Body of pancreas (tissue), 4 donors: ENCODE measurements around the gene RBCK1. TPM values are rescaled to one million over a fixed set of nuclear protein-coding genes. Genes with fewer than 3 reads are reported as not detected.

Experiments used
- ATAC-seq: fragments of 150-250 bp; one replicate; pipeline ENCODE4 v1.9.1; 2016
- DNase-seq, 4 donors: peaks; one replicate each; pipeline ENCODE4 v3.0.0-alpha.2; 2019
- H3K27ac ChIP-seq, 4 donors: fragments of 200-600 bp; sonication (generic); 1 replicate in 3 of 4; 2 replicates in 1 of 4; pipeline versions ENCODE4 v1.5.1 to v1.6.1; 2016 to 2019; ENCODE audit warnings: mild to moderate bottlenecking in 1 of 4, mixed read lengths in 1 of 4, moderate library complexity in 1 of 4
- H3K27me3 ChIP-seq, 2 donors: fragments of 200-600 bp; sonication (generic); one replicate each; pipeline ENCODE4 v1.6.0; 2016; ENCODE audit warnings: mild to moderate bottlenecking in 1 of 2
- H3K36me3 ChIP-seq, 2 donors: fragments of 200-600 bp; sonication (generic); replicated peaks in 1 of 2; 2 replicates each; pipeline ENCODE4 v1.5.1; 2016; ENCODE audit warnings: low read depth in 2 of 2; ENCODE audit not compliant: insufficient read depth in 1 of 2
- H3K4me1 ChIP-seq: fragments of 200-600 bp; sonication (generic); one replicate; pipeline ENCODE4 v1.6.0; 2016
- H3K4me3 ChIP-seq, 2 donors: fragments of 200-600 bp; sonication (generic); 1 replicate in 1 of 2; 2 replicates in 1 of 2; pipeline ENCODE4 v1.5.1; 2016 to 2019
- H3K9me3 ChIP-seq, 3 donors: fragments of 200-600 bp; sonication (generic); 1 replicate in 2 of 3; 2 replicates in 1 of 3; pipeline ENCODE4 v1.5.1; 2016
- POLR2A ChIP-seq, 3 donors: fragments of 450-650 bp; IDR thresholded peaks; one replicate each; pipeline ENCODE4 v1.6.1; 2016; ENCODE audit warnings: antibody characterized with exemption in 3 of 3, mild to moderate bottlenecking in 2 of 3
- WGBS, 2 donors: methylation state at CpG; one replicate each; pipeline ENCODE4 v1.1.5; 2017; 5-methylcytosine and 5-hydroxymethylcytosine counted together
- intact Hi-C: fragments of 100-400 bp; cut with DNase I; formaldehyde crosslinking; loops from one replicate; pipeline ENCODE4 v1.15.1; 2023
- total RNA-seq, 2 donors: library from RNA; depleted of rRNA; stranded (reverse); fragments of >200 nt; gene quantifications; one replicate each; pipeline ENCODE4 v1.1.0, GENCODE V29; 2016
- TF ChIP-seq, protein P1 (sequence below), 7 experiments: fragments of 450-650 bp in 4 of 7; fragments of 200-600 bp in 3 of 7; sonication (generic) in 3 of 7; IDR thresholded peaks; one replicate each; pipeline ENCODE4 v1.5.1; 2016 to 2019; ENCODE audit warnings: antibody characterized with exemption in 7 of 7

RBCK1 gene
- total RNA-seq, 2 donors from 2014 or later: 36.1 to 95.9 TPM

DNA sequence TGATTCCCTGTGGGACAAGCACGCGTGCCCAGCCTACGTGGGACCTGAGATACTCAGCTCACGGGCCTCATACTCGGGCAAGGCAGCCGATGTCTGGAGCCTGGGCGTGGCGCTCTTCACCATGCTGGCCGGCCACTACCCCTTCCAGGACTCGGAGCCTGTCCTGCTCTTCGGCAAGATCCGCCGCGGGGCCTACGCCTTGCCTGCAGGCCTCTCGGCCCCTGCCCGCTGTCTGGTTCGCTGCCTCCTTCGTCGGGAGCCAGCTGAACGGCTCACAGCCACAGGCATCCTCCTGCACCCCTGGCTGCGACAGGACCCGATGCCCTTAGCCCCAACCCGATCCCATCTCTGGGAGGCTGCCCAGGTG lies 11.9 kb upstream of the RBCK1 start:
- 80 to 95% methylated on average over 1 to 21 of the region's 24 CpGs for WGBS, 2 donors
- Histone ChIP-seq H3K4me3 (no peak overlapping the region), H3K9me3 (no peaks in the 10 kb centered on the region), H3K27ac (peak overlapping the region in 1 of 4 donors; percentile 54), H3K36me3 (peaks cover 0 to 17% of the 10 kb centered on the region in 2 donors), H3K4me1 (peaks cover 5% of the 10 kb centered on the region), H3K27me3 (no peaks in the 10 kb centered on the region)
- ATAC-seq (no peak), DNase-seq (no peak)
- no peak for TF ChIP-seq POLR2A (IDR thresholded peaks at IDR 0.05)
- TF ChIP-seq, protein P1, sequence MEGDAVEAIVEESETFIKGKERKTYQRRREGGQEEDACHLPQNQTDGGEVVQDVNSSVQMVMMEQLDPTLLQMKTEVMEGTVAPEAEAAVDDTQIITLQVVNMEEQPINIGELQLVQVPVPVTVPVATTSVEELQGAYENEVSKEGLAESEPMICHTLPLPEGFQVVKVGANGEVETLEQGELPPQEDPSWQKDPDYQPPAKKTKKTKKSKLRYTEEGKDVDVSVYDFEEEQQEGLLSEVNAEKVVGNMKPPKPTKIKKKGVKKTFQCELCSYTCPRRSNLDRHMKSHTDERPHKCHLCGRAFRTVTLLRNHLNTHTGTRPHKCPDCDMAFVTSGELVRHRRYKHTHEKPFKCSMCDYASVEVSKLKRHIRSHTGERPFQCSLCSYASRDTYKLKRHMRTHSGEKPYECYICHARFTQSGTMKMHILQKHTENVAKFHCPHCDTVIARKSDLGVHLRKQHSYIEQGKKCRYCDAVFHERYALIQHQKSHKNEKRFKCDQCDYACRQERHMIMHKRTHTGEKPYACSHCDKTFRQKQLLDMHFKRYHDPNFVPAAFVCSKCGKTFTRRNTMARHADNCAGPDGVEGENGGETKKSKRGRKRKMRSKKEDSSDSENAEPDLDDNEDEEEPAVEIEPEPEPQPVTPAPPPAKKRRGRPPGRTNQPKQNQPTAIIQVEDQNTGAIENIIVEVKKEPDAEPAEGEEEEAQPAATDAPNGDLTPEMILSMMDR (IDR thresholded peaks at IDR 0.05): no peak
- intact Hi-C loops: no loop called here

DNA sequence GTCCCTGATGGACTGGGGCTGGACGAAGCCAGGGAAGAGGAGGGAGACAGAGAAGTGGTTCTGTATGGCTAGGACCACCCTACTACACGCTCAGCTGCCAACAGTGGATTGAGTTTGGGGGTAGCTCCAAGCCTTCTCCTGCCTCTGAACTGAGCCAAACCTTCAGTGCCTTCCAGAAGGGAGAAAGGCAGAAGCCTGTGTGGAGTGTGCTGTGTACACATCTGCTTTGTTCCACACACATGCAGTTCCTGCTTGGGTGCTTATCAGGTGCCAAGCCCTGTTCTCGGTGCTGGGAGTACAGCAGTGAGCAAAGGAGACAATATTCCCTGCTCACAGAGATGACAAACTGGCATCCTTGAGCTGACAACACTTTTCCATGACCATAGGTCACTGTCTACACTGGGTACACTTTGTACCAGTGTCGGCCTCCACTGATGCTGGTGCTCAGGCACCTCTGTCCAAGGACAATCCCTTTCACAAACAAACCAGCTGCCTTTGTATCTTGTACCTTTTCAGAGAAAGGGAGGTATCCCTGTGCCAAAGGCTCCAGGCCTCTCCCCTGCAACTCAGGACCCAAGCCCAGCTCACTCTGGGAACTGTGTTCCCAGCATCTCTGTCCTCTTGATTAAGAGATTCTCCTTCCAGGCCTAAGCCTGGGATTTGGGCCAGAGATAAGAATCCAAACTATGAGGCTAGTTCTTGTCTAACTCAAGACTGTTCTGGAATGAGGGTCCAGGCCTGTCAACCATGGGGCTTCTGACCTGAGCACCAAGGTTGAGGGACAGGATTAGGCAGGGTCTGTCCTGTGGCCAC lies 11.3 kb upstream of the RBCK1 start:
- H3K9me3 ChIP-seq: no peaks in the 10 kb centered on the region
- peaks cover 5% of the 10 kb centered on the region for H3K4me1 ChIP-seq
- 68 to 69% methylated on average over 3 to 4 of the region's 4 CpGs for WGBS, 2 donors
- H3K36me3 ChIP-seq: peaks cover 0 to 15% of the 10 kb centered on the region in 2 donors
- intact Hi-C loops: no loop called here
- H3K27me3 ChIP-seq: no peaks in the 10 kb centered on the region
- DNase-seq (peak in 2 of 4 donors; percentile 46 to 65), ATAC-seq (peak; percentile 52)
- no peak overlapping the region for H3K4me3 ChIP-seq
- peak overlapping the region in 1 of 4 donors; percentile 54 for H3K27ac ChIP-seq
- TF ChIP-seq, protein P1 (IDR thresholded peaks at IDR 0.05): no peak
- no peak for TF ChIP-seq POLR2A (IDR thresholded peaks at IDR 0.05)

- intact Hi-C loops: no loop called here
These were observed 10.5 kb upstream of the RBCK1 start for GRCh38 chr20:397432-398237.

DNA sequence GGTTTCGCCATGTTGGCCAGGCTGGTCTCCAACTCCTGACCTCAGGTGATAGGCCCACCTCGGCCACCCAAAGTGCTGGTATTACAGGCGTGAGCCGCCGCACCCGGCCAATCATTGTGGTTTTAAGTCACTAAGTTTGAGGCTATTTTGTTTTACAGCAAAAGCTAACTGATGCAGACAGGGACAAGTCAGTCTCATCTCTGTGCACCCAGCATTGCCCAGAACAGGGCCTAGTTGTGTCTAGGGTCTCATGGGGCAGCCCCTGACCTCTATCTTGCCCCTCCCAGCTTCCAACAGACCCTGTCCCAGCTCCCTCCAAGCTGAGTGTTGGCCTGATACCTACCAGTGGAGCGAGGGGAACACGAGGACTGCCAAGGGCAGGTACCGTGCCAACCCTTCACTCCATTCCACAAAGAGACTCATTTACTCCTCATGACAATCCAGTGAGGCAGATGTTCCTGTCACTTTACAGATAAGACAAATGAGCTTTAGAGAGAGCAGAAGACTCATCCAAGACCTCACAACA lies 8.9 kb upstream of the RBCK1 start:
- H3K9me3 ChIP-seq: no peaks in the 10 kb centered on the region
- ATAC-seq: no peak
- no peak overlapping the region for H3K4me3 ChIP-seq
- H3K27ac ChIP-seq: no peak overlapping the region
- TF ChIP-seq, protein P1 (IDR thresholded peaks at IDR 0.05): no peak
- no peak for TF ChIP-seq POLR2A (IDR thresholded peaks at IDR 0.05)
- peaks cover 5% of the 10 kb centered on the region for H3K4me1 ChIP-seq
- WGBS, 2 donors: 93 to 100% methylated on average over 2 to 9 of the region's 9 CpGs
- peaks cover 0 to 12% of the 10 kb centered on the region in 2 donors for H3K36me3 ChIP-seq
- intact Hi-C loops: no loop called here
- DNase-seq: no peak
- H3K27me3 ChIP-seq: no peaks in the 10 kb centered on the region

More at GRCh38 chr20:397432-398237, 10.5 kb upstream of the RBCK1 start:
- Histone ChIP-seq H3K36me3 (peaks cover 0 to 14% of the 10 kb centered on the region in 2 donors), H3K4me3 (no peak overlapping the region), H3K27ac (peak overlapping the region in 1 of 4 donors; percentile 54), H3K9me3 (no peaks in the 10 kb centered on the region), H3K4me1 (peaks cover 5% of the 10 kb centered on the region), H3K27me3 (no peaks in the 10 kb centered on the region)
- TF ChIP-seq, protein P1 (IDR thresholded peaks at IDR 0.05): no peak
- no peak for TF ChIP-seq POLR2A (IDR thresholded peaks at IDR 0.05)
- DNase-seq (no peak), ATAC-seq (no peak)
- 78 to 94% methylated on average over 6 of the region's 6 CpGs for WGBS, 2 donors
